ENCODE results near the gene MYLK4. TPM values are rescaled to one million over a fixed set of nuclear protein-coding genes. Genes with fewer than 3 reads are reported as not detected.

MYLK4 gene
- total and polyA plus RNA-seq, 2 of the 13 experiments (the other 11 are each of a cell fraction or from before 2014, with no cell fraction given) = 0.26 to 0.29 TPM

DNA sequence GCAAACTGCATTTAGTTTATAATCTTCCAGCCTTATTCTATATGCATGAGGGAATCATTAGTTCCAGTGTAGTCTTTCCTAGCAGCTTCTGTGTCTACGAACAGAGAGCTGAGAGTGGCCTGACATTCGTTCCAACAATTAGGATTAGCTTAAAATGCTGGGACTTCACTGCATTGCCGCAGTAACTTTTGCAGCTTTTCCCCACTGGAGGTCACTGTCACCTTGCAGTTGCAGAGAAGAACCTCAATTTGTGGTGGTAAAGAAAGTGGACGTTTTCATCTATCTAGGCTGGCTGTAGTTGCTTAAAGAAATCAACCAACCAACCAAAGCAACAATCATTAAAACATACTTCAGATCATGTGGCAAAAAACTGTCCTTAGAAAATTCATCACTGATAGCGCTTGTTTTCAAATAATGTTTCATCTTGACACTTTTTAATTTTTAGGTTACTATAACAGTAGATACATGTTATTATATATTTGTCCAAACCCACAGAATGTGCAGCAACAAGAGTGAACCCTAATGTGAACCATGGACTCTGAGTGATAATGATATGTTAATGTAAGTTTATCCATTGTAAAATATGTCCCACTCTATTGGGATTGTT is 12.2 kb downstream of the MYLK4 start (continued):
- no peak for TF ChIP-seq ZKSCAN1 (IDR thresholded peaks at IDR 0.05; ENCODE audit: low read length)
- no peak for TF ChIP-seq MATR3 (CRISPR knock-in tag; IDR thresholded peaks at IDR 0.05)
- TF ChIP-seq, protein P1, sequence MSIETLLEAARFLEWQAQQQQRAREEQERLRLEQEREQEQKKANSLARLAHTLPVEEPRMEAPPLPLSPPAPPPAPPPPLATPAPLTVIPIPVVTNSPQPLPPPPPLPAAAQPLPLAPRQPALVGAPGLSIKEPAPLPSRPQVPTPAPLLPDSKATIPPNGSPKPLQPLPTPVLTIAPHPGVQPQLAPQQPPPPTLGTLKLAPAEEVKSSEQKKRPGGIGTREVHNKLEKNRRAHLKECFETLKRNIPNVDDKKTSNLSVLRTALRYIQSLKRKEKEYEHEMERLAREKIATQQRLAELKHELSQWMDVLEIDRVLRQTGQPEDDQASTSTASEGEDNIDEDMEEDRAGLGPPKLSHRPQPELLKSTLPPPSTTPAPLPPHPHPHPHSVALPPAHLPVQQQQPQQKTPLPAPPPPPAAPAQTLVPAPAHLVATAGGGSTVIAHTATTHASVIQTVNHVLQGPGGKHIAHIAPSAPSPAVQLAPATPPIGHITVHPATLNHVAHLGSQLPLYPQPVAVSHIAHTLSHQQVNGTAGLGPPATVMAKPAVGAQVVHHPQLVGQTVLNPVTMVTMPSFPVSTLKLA (IDR thresholded peaks at IDR 0.05) = no peak
- TF ChIP-seq, protein P2, sequence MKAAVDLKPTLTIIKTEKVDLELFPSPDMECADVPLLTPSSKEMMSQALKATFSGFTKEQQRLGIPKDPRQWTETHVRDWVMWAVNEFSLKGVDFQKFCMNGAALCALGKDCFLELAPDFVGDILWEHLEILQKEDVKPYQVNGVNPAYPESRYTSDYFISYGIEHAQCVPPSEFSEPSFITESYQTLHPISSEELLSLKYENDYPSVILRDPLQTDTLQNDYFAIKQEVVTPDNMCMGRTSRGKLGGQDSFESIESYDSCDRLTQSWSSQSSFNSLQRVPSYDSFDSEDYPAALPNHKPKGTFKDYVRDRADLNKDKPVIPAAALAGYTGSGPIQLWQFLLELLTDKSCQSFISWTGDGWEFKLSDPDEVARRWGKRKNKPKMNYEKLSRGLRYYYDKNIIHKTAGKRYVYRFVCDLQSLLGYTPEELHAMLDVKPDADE (CRISPR knock-in tag; IDR thresholded peaks at IDR 0.05) = no peak
- TF ChIP-seq, protein P3, sequence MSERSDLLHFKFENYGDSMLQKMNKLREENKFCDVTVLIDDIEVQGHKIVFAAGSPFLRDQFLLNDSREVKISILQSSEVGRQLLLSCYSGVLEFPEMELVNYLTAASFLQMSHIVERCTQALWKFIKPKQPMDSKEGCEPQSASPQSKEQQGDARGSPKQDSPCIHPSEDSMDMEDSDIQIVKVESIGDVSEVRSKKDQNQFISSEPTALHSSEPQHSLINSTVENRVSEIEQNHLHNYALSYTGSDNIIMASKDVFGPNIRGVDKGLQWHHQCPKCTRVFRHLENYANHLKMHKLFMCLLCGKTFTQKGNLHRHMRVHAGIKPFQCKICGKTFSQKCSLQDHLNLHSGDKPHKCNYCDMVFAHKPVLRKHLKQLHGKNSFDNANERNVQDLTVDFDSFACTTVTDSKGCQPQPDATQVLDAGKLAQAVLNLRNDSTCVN (CRISPR knock-in tag; IDR thresholded peaks at IDR 0.05; ENCODE audit: borderline replicate concordance) = no peak
- TF ChIP-seq KAT8 (CRISPR knock-in tag; IDR thresholded peaks at IDR 0.05) = peak; percentile 34; the same call in 1 of the 2 replicates
- no peak for TF ChIP-seq ZNF17 (CRISPR knock-in tag; IDR thresholded peaks at IDR 0.05)
- TF ChIP-seq NR2F6 (IDR thresholded peaks at IDR 0.05) = no peak
- no peak for TF ChIP-seq NR2F6 (CRISPR knock-in tag; IDR thresholded peaks at IDR 0.05)
- TF ChIP-seq, protein P4, sequence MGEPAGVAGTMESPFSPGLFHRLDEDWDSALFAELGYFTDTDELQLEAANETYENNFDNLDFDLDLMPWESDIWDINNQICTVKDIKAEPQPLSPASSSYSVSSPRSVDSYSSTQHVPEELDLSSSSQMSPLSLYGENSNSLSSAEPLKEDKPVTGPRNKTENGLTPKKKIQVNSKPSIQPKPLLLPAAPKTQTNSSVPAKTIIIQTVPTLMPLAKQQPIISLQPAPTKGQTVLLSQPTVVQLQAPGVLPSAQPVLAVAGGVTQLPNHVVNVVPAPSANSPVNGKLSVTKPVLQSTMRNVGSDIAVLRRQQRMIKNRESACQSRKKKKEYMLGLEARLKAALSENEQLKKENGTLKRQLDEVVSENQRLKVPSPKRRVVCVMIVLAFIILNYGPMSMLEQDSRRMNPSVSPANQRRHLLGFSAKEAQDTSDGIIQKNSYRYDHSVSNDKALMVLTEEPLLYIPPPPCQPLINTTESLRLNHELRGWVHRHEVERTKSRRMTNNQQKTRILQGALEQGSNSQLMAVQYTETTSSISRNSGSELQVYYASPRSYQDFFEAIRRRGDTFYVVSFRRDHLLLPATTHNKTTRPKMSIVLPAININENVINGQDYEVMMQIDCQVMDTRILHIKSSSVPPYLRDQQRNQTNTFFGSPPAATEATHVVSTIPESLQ (CRISPR knock-in tag; conservative IDR thresholded peaks at IDR 0.05) = 0 out of 2 replicates have a peak, but pooled peaks have one; percentile 43
- TF ChIP-seq ZNF761 (CRISPR knock-in tag; conservative IDR thresholded peaks at IDR 0.05) = 0 out of 2 replicates have a peak, but pooled peaks have one; percentile 39
- no peak for TF ChIP-seq RXRA (CRISPR knock-in tag; IDR thresholded peaks at IDR 0.05)
- no peak for TF ChIP-seq GABPB1 (CRISPR knock-in tag; IDR thresholded peaks at IDR 0.05)
- no peak for TF ChIP-seq KDM1A (CRISPR knock-in tag; IDR thresholded peaks at IDR 0.05)
- TF ChIP-seq ZNF556 (CRISPR knock-in tag; IDR thresholded peaks at IDR 0.05; ENCODE audit: borderline replicate concordance) = no peak
- TF ChIP-seq GTF3A (CRISPR knock-in tag; conservative IDR thresholded peaks at IDR 0.05) = no peak
- TF ChIP-seq, protein P5, sequence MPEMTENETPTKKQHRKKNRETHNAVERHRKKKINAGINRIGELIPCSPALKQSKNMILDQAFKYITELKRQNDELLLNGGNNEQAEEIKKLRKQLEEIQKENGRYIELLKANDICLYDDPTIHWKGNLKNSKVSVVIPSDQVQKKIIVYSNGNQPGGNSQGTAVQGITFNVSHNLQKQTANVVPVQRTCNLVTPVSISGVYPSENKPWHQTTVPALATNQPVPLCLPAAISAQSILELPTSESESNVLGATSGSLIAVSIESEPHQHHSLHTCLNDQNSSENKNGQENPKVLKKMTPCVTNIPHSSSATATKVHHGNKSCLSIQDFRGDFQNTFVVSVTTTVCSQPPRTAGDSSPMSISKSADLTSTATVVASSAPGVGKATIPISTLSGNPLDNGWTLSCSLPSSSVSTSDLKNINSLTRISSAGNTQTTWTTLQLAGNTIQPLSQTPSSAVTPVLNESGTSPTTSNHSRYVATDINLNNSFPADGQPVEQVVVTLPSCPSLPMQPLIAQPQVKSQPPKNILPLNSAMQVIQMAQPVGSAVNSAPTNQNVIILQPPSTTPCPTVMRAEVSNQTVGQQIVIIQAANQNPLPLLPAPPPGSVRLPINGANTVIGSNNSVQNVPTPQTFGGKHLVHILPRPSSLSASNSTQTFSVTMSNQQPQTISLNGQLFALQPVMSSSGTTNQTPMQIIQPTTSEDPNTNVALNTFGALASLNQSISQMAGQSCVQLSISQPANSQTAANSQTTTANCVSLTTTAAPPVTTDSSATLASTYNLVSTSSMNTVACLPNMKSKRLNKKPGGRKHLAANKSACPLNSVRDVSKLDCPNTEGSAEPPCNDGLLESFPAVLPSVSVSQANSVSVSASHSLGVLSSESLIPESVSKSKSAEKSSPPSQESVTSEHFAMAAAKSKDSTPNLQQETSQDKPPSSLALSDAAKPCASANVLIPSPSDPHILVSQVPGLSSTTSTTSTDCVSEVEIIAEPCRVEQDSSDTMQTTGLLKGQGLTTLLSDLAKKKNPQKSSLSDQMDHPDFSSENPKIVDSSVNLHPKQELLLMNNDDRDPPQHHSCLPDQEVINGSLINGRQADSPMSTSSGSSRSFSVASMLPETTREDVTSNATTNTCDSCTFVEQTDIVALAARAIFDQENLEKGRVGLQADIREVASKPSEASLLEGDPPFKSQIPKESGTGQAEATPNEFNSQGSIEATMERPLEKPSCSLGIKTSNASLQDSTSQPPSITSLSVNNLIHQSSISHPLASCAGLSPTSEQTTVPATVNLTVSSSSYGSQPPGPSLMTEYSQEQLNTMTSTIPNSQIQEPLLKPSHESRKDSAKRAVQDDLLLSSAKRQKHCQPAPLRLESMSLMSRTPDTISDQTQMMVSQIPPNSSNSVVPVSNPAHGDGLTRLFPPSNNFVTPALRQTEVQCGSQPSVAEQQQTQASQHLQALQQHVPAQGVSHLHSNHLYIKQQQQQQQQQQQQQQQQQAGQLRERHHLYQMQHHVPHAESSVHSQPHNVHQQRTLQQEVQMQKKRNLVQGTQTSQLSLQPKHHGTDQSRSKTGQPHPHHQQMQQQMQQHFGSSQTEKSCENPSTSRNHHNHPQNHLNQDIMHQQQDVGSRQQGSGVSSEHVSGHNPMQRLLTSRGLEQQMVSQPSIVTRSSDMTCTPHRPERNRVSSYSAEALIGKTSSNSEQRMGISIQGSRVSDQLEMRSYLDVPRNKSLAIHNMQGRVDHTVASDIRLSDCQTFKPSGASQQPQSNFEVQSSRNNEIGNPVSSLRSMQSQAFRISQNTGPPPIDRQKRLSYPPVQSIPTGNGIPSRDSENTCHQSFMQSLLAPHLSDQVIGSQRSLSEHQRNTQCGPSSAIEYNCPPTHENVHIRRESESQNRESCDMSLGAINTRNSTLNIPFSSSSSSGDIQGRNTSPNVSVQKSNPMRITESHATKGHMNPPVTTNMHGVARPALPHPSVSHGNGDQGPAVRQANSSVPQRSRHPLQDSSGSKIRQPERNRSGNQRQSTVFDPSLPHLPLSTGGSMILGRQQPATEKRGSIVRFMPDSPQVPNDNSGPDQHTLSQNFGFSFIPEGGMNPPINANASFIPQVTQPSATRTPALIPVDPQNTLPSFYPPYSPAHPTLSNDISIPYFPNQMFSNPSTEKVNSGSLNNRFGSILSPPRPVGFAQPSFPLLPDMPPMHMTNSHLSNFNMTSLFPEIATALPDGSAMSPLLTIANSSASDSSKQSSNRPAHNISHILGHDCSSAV (CRISPR knock-in tag; IDR thresholded peaks at IDR 0.05; ENCODE audit: borderline replicate concordance) = no peak

Measured in HepG2 (cell line).